GM12874 (cell line): Measurements from ENCODE around the gene GLI1.
A peak's percentile ranks its signal among the peaks of the same experiment; 100 is the strongest.

ENCODE experiments used
- CTCF ChIP-seq: IDR thresholded peaks from 2 replicates; pipeline ENCODE4 v1.5.1; 2011; ENCODE audit warnings: low read depth, mild to moderate bottlenecking, control low read depth, low read length, moderate library complexity; ENCODE audit not compliant: insufficient read depth

Gene GLI1

GRCh38 chr12:57490126-57490525 lies 30.5 kb downstream of the GLI1 start:
- no peak for TF ChIP-seq CTCF

DNA sequence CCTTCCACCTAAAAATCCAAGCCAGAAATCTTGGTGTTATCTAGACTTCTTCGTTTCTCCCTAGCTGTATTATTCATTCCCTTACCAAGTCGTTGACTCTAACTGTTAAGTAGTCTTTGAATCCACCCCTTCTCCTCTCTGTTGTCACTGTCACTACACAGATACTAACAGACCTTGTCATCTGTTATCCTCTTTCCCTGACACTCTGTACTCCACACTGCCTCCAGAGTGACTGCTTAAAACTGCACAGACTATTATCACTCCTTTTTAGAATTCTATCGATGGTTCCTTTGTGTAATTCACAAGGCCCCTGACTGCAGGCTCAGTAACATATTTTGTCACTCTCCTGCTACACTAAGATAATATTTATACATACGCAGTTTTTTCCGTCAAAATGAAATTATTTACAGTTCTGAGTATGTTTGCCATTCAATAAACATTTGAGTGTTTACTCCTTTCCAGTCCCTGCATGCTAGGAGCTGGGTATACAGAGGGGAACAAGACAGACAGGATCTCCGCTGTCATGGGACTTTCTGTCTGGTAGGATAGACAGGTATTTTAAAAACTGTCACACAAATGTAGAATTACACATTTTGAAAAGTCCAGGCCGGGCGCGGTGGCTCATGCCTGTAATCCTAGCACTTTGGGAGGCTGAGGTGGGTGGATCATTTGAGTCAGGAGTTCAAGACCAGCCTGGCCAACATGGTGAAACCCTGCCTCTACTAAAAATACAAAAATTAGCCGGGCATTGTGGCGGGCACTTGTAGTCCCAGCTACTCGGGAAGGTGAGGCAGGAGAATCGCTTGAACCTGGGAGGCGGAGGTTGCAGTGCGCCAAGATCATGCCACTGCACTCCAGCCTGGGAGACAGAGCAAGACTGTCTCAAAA lies 32.1 kb downstream of the GLI1 start:
- TF ChIP-seq CTCF: peak; percentile 22; the same call in 1 of the 2 replicates

- no peak for TF ChIP-seq CTCF
These were observed 37.2 kb downstream of the GLI1 start for GRCh38 chr12:57496822-57497221.

DNA sequence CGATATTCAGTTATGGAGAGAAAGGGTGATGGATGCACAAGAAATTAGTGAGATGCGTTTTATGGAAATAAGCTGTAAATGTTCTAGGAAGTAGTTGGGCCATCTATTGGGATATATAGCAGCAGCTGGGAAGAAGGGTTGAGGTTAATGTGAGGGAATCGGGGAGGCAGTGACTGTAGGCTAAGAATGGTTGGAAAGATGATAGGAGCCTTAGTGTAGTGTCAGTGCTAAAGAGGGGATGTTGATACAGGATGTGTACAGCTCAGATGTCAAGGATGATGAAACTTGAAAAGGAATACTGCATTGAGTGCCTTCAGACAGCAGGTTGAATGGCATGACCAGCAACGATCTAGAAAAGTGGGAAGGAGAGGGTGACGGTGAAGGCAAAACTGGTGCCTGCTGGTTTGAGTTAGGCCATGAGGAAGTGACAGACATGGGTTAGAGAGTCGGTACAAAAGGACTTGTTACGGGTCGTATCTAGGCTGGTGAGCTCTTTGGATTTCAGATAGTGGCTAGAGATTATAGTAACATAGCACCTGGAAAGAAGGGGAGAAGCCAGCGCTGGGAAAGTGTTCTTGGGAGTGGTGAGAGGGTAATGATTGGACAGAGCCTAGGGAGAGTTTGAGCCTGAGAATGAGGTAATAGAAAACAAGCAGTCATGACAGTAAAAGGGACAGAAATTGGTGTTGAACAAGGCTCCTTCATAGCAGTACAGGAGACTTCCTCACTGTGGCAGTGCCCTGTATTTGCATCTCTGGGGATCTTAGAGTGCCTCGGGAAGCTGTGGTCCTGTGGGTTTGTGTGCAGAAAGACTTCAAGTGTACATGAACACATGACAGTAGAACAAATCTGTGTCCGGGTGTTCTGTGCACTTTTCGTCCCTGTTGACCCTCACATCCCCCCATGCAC lies 37.9 kb downstream of the GLI1 start:
- no peak for TF ChIP-seq CTCF

DNA sequence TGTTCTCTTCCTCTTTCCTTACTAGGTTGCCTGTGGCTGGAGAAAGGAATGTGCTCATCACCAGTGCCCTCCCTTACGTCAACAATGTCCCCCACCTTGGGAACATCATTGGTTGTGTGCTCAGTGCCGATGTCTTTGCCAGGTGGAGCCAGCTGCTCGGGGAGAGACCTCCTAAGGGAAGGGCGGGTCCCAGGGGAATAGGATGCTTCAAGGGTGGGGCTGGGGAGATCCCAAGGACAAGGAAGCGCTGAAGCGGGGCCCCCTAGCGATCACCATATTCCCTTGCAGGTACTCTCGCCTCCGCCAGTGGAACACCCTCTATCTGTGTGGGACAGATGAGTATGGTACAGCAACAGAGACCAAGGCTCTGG lies 38.5 kb downstream of the GLI1 start:
- no peak for TF ChIP-seq CTCF

- TF ChIP-seq CTCF: no peak
These were observed 39.0 kb downstream of the GLI1 start for GRCh38 chr12:57498571-57498970.

DNA sequence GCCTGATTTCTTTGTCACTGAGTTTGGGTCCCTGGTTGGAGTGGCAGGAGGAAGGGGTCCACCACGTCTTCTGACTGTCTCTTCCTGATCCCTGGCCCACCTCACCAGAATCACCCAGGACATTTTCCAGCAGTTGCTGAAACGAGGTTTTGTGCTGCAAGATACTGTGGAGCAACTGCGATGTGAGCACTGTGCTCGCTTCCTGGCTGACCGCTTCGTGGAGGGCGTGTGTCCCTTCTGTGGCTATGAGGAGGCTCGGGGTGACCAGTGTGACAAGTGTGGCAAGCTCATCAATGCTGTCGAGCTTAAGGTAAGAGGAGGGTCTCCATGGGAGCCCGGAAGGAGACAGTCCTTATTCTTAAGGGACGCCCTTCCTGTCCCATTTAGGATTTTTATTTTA lies 40.6 kb downstream of the GLI1 start:
- no peak for TF ChIP-seq CTCF
